Activated T-cell treated with anti-CD3 and anti-CD28 coated beads for 4 hours (primary cell): ENCODE data around the gene SULT4A1.
"Not testable (repeated sequence)": the region's sequence is repeated elsewhere in the genome, so short reads cannot be mapped to it uniquely, and the experiment has no call there.

Source experiments
- DNase-seq: peaks from one replicate; pipeline ENCODE4 v3.0.0-alpha.2; 2020

The SULT4A1 gene

GRCh38 chr22:43862074-43862881 lies at the start of gene SULT4A1:
TSS of gene SULT4A1 (minus strand) at chr22:43862513. CDS start at chr22:43862382, 131 bp downstream.
- no peak for DNase-seq

- DNase-seq, result no peak
Observed at GRCh38 chr22:43911351-43911750, 49.0 kb upstream of the SULT4A1 start.

GRCh38 chr22:43910178-43910695 lies 47.9 kb upstream of the SULT4A1 start:
- DNase-seq, result no peak

GRCh38 chr22:43909708-43910107 lies 47.4 kb upstream of the SULT4A1 start:
- no peak for DNase-seq

GRCh38 chr22:43905681-43906080 lies 43.4 kb upstream of the SULT4A1 start:
- no peak for DNase-seq

GRCh38 chr22:43904412-43904811 lies 42.1 kb upstream of the SULT4A1 start:
- not testable (repeated sequence) for DNase-seq

GRCh38 chr22:43903033-43903432 lies 40.7 kb upstream of the SULT4A1 start:
- not testable (repeated sequence) for DNase-seq

- no peak for DNase-seq
Observed at GRCh38 chr22:43901976-43902643, 39.8 kb upstream of the SULT4A1 start.

- DNase-seq, result no peak
Observed at GRCh38 chr22:43900206-43900605, 37.9 kb upstream of the SULT4A1 start.

GRCh38 chr22:43897751-43898261 lies 35.5 kb upstream of the SULT4A1 start:
- no peak for DNase-seq

GRCh38 chr22:43895986-43896645 lies 33.8 kb upstream of the SULT4A1 start:
- DNase-seq, result no peak

GRCh38 chr22:43894122-43894521 lies 31.8 kb upstream of the SULT4A1 start:
- DNase-seq, result no peak

- no peak for DNase-seq
Observed at GRCh38 chr22:43893266-43893665, 31.0 kb upstream of the SULT4A1 start.

GRCh38 chr22:43892183-43892894 lies 30.0 kb upstream of the SULT4A1 start:
- DNase-seq, result no peak

GRCh38 chr22:43891360-43892182 lies 29.3 kb upstream of the SULT4A1 start, which contains the start of gene PNPLA5:
TSS of gene PNPLA5 (minus strand) at chr22:43892013. CDS start at chr22:43891880, 133 bp downstream.
- DNase-seq, result peak; percentile 6

- no peak for DNase-seq
Observed at GRCh38 chr22:43890901-43891331, 28.6 kb upstream of the SULT4A1 start.

GRCh38 chr22:43889860-43890253 lies 27.5 kb upstream of the SULT4A1 start:
- no peak for DNase-seq

- no peak for DNase-seq
Observed at GRCh38 chr22:43889201-43889859, 27.0 kb upstream of the SULT4A1 start.

GRCh38 chr22:43888740-43889139 lies 26.4 kb upstream of the SULT4A1 start:
- no peak for DNase-seq

- DNase-seq, result no peak
Observed at GRCh38 chr22:43887391-43887790, 25.1 kb upstream of the SULT4A1 start.

GRCh38 chr22:43886231-43886630 lies 23.9 kb upstream of the SULT4A1 start:
- no peak for DNase-seq
